HEK293 (cell line): ENCODE results near the gene KRT82.

Experiments
- CTCF ChIA-PET: fragments of 350-600 bp; formaldehyde crosslinking; extraction: SDS; loops from one replicate; lab custom pipeline; 2021; ENCODE audit warnings: antibody characterized with exemption; lab: Yijun Ruan, JAX
- POLR2A ChIA-PET: fragments of 300-600 bp; formaldehyde crosslinking; extraction: SDS; loops from one replicate; lab custom pipeline; 2020; ENCODE audit warnings: antibody characterized with exemption, inconsistent platforms; lab: Yijun Ruan, JAX
- H3K27ac ChIP-seq: fragments of 200-500 bp; sonication (Bioruptor generic); 2 replicates; pipeline ENCODE4 v1.5.1; 2014; ENCODE audit warnings: low read depth, low read length, control low read depth, inconsistent platforms; ENCODE audit errors: extremely low read depth
- H3K36me3 ChIP-seq, 2 experiments: fragments of 200-500 bp in 1 of 2; sonication (Bioruptor generic) in 1 of 2; 1 replicate in 1 of 2; 2 replicates in 1 of 2; pipeline ENCODE4 v1.5.1; 2014 to 2017; ENCODE audit warnings: inconsistent platforms in 2 of 2, low read length in 2 of 2; ENCODE audit not compliant: control insufficient read depth in 2 of 2, insufficient read depth in 1 of 2
- H3K4me1 ChIP-seq: fragments of 200-500 bp; sonication (Bioruptor generic); 2 replicates; pipeline ENCODE4 v1.5.1; 2014; ENCODE audit warnings: mild to moderate bottlenecking, low read length, inconsistent platforms; ENCODE audit not compliant: control insufficient read depth, insufficient read depth
- H3K4me3 ChIP-seq: 2 replicates; pipeline ENCODE4 v1.5.1; 2011; ENCODE audit warnings: low read depth, mild to moderate bottlenecking, control low read depth, low read length, moderate library complexity
- H3K9me3 ChIP-seq: fragments of 200-500 bp; sonication (Bioruptor generic); 2 replicates; pipeline ENCODE4 v1.5.1; 2014; ENCODE audit warnings: low read depth, low read length, inconsistent platforms; ENCODE audit not compliant: control insufficient read depth, insufficient read depth
- BCL11B ChIP-seq: fragments of 450-650 bp; formaldehyde crosslinking; IDR thresholded peaks from 2 replicates; pipeline ENCODE4 v1.5.1; 2016; ENCODE audit warnings: low read depth, missing biosample characterization, missing genetic modification characterization
- EGR2 ChIP-seq: fragments of 450-650 bp; formaldehyde crosslinking; IDR thresholded peaks from 2 replicates; pipeline ENCODE4 v1.5.1; 2016; ENCODE audit warnings: low read depth, missing biosample characterization, missing genetic modification characterization
- PRDM10 ChIP-seq: fragments of 450-650 bp; formaldehyde crosslinking; IDR thresholded peaks from 2 replicates; pipeline ENCODE4 v1.5.1; 2016; ENCODE audit warnings: missing biosample characterization, missing genetic modification characterization
- SP7 ChIP-seq: fragments of 450-650 bp; formaldehyde crosslinking; IDR thresholded peaks from 2 replicates; pipeline ENCODE4 v1.5.1; 2016; ENCODE audit warnings: missing biosample characterization, missing genetic modification characterization
- ZFP69B ChIP-seq: fragments of 450-650 bp; formaldehyde crosslinking; IDR thresholded peaks from 2 replicates; pipeline ENCODE4 v1.5.1; 2016; ENCODE audit warnings: missing biosample characterization, missing genetic modification characterization
- ZNF157 ChIP-seq: fragments of 450-650 bp; formaldehyde crosslinking; IDR thresholded peaks from 2 replicates; pipeline ENCODE4 v1.5.1; 2016; ENCODE audit warnings: missing biosample characterization, missing genetic modification characterization
- ZNF211 ChIP-seq: fragments of 450-650 bp; formaldehyde crosslinking; IDR thresholded peaks from 2 replicates; pipeline ENCODE4 v1.5.1; 2016; ENCODE audit warnings: low read depth, missing biosample characterization, missing genetic modification characterization
- ZNF223 ChIP-seq: fragments of 450-650 bp; formaldehyde crosslinking; IDR thresholded peaks from 2 replicates; pipeline ENCODE4 v1.5.1; 2016; ENCODE audit warnings: missing biosample characterization, missing genetic modification characterization
- ZNF266 ChIP-seq: fragments of 450-650 bp; formaldehyde crosslinking; IDR thresholded peaks from 2 replicates; pipeline ENCODE4 v1.5.1; 2016; ENCODE audit warnings: missing biosample characterization, missing genetic modification characterization, low read depth
- ZNF335 ChIP-seq: fragments of 450-650 bp; formaldehyde crosslinking; conservative IDR thresholded peaks from 2 replicates; pipeline ENCODE4 v1.5.1; 2016; ENCODE audit warnings: missing biosample characterization, missing genetic modification characterization
- ZNF473 ChIP-seq: fragments of 450-650 bp; formaldehyde crosslinking; IDR thresholded peaks from 2 replicates; pipeline ENCODE4 v1.5.1; 2017; ENCODE audit warnings: missing biosample characterization, missing genetic modification characterization
- ZNF501 ChIP-seq: fragments of 450-650 bp; formaldehyde crosslinking; IDR thresholded peaks from 2 replicates; pipeline ENCODE4 v1.5.1; 2016; ENCODE audit warnings: missing biosample characterization, missing genetic modification characterization
- ZNF510 ChIP-seq: fragments of 450-650 bp; formaldehyde crosslinking; IDR thresholded peaks from 2 replicates; pipeline ENCODE4 v1.5.1; 2018; ENCODE audit warnings: mild to moderate bottlenecking, missing genetic modification characterization, missing biosample characterization; ENCODE audit not compliant: insufficient replicate concordance
- ZNF521 ChIP-seq: fragments of 450-650 bp; formaldehyde crosslinking; IDR thresholded peaks from 2 replicates; pipeline ENCODE4 v1.5.1; 2017; ENCODE audit warnings: missing biosample characterization, mild to moderate bottlenecking, missing genetic modification characterization
- ZNF530 ChIP-seq: fragments of 450-650 bp; formaldehyde crosslinking; IDR thresholded peaks from 2 replicates; pipeline ENCODE4 v1.5.1; 2016; ENCODE audit warnings: low read depth, missing biosample characterization, missing genetic modification characterization
- ZNF548 ChIP-seq: fragments of 450-650 bp; formaldehyde crosslinking; IDR thresholded peaks from 2 replicates; pipeline ENCODE4 v1.5.1; 2016; ENCODE audit warnings: missing biosample characterization, missing genetic modification characterization
- ZNF660 ChIP-seq: fragments of 450-650 bp; IDR thresholded peaks from 2 replicates; pipeline ENCODE4 v1.5.1; 2018; ENCODE audit warnings: missing biosample characterization, mild to moderate bottlenecking, missing genetic modification characterization
- ZNF776 ChIP-seq: fragments of 450-650 bp; formaldehyde crosslinking; IDR thresholded peaks from 2 replicates; pipeline ENCODE4 v1.5.0; 2017; ENCODE audit warnings: missing biosample characterization, missing genetic modification characterization, borderline replicate concordance
- ZNF785 ChIP-seq: fragments of 450-650 bp; formaldehyde crosslinking; IDR thresholded peaks from 2 replicates; pipeline ENCODE4 v1.5.1; 2016; ENCODE audit warnings: missing biosample characterization, missing genetic modification characterization
- TF ChIP-seq, protein P1 (sequence below): fragments of 450-650 bp; formaldehyde crosslinking; IDR thresholded peaks from 2 replicates; pipeline ENCODE4 v1.5.1; 2016; ENCODE audit warnings: missing biosample characterization, missing genetic modification characterization
- TF ChIP-seq, protein P2 (sequence below): fragments of 450-650 bp; formaldehyde crosslinking; IDR thresholded peaks from 2 replicates; pipeline ENCODE4 v1.5.1; 2016; ENCODE audit warnings: missing biosample characterization, missing genetic modification characterization

Gene KRT82

GRCh38 chr12:52395761-52396434 lies 10.2 kb downstream of the KRT82 start:
- TF ChIP-seq ZNF660 (tag by site-specific recombination): no peak
- no peak for TF ChIP-seq ZNF776 (tag by site-specific recombination)
- TF ChIP-seq BCL11B: no peak
- no peak for TF ChIP-seq ZNF211
- TF ChIP-seq ZFP69B (tag by site-specific recombination): no peak
- no peak for TF ChIP-seq ZNF548 (tag by site-specific recombination)
- no peak for TF ChIP-seq ZNF473 (tag by site-specific recombination)
- TF ChIP-seq ZNF335 (tag by site-specific recombination): no peak
- TF ChIP-seq ZNF157: no peak
- TF ChIP-seq SP7: no peak
- no peak for TF ChIP-seq ZNF510
- no peak for TF ChIP-seq ZNF501
- no peak for TF ChIP-seq EGR2
- no peak for TF ChIP-seq ZNF785 (tag by site-specific recombination)
- no peak for TF ChIP-seq ZNF266 (tag by site-specific recombination)
- no peak for TF ChIP-seq ZNF223 (tag by site-specific recombination)
- TF ChIP-seq, protein P1, sequence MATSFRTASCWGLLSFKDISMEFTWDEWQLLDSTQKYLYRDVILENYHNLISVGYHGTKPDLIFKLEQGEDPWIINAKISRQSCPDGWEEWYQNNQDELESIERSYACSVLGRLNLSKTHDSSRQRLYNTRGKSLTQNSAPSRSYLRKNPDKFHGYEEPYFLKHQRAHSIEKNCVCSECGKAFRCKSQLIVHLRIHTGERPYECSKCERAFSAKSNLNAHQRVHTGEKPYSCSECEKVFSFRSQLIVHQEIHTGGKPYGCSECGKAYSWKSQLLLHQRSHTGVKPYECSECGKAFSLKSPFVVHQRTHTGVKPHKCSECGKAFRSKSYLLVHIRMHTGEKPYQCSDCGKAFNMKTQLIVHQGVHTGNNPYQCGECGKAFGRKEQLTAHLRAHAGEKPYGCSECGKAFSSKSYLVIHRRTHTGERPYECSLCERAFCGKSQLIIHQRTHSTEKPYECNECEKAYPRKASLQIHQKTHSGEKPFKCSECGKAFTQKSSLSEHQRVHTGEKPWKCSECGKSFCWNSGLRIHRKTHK (tag by site-specific recombination): no peak
- TF ChIP-seq, protein P2, sequence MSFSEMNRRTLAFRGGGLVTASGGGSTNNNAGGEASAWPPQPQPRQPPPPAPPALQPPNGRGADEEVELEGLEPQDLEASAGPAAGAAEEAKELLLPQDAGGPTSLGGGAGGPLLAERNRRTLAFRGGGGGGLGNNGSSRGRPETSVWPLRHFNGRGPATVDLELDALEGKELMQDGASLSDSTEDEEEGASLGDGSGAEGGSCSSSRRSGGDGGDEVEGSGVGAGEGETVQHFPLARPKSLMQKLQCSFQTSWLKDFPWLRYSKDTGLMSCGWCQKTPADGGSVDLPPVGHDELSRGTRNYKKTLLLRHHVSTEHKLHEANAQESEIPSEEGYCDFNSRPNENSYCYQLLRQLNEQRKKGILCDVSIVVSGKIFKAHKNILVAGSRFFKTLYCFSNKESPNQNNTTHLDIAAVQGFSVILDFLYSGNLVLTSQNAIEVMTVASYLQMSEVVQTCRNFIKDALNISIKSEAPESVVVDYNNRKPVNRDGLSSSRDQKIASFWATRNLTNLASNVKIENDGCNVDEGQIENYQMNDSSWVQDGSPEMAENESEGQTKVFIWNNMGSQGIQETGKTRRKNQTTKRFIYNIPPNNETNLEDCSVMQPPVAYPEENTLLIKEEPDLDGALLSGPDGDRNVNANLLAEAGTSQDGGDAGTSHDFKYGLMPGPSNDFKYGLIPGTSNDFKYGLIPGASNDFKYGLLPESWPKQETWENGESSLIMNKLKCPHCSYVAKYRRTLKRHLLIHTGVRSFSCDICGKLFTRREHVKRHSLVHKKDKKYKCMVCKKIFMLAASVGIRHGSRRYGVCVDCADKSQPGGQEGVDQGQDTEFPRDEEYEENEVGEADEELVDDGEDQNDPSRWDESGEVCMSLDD (tag by site-specific recombination): no peak
- Histone ChIP-seq H3K4me1 (no peaks in the 10 kb centered on the region), H3K27ac (no peak overlapping the region), H3K9me3 (no peaks in the 10 kb centered on the region), H3K36me3 (no peaks in the 10 kb centered on the region), H3K4me3 (no peak overlapping the region)
- CTCF ChIA-PET: interaction anchor here (0.6 to 4.6 kb wide), 42 partner anchors 8 to 484 kb away, joined by 3 to 26 read pairs (median 4); partner anchors contain the start of genes KRT6A, KRT74, KRT82 and KRT84
- POLR2A ChIA-PET: no interaction called here

DNA sequence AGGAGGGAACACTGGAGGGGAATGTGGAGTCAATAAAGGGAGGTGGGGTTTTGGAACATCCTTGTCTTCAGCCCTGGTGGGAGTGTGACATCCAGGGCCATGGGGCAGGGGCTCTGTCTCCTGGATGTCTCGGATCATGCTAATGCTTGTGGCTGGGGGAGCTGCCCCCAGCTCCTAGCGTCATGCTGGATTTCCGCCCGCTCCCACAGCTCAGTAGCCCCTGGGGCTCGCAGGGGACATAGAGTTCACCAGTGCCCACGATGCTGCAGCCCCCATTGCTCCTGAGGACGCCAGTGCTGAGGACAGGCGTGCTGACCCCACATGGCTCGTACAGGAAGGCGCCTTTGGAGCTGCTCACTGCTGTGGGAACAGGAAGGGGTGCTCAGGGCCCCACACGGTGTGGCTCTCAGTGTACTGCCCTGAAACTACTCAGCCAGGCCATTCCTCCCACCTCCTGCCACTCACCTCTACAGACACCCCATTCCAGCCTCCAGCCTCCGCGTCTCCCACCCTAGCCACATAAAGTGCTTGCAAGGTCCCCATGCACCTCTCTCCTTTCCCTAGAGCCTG lies 11.2 kb downstream of the KRT82 start:
- POLR2A ChIA-PET: no interaction called here
- TF ChIP-seq ZNF530 (tag by site-specific recombination) (no peak), PRDM10 (tag by site-specific recombination) (no peak), ZNF521 (tag by site-specific recombination) (no peak)
- TF ChIP-seq, protein P2 (tag by site-specific recombination): no peak
- TF ChIP-seq, all 188 proteins: peak for 0
- Histone ChIP-seq H3K4me3 (no peak overlapping the region), H3K9me3 (no peaks in the 10 kb centered on the region), H3K36me3 (no peaks in the 10 kb centered on the region), H3K27ac (no peak overlapping the region), H3K4me1 (no peaks in the 10 kb centered on the region)
- CTCF ChIA-PET: interaction anchor here (0.5 to 4.6 kb wide), 28 partner anchors 10 to 541 kb away, joined by 3 to 26 read pairs (median 4); partner anchors contain the start of genes KRT6A and KRT82
